B cell (primary cell): ENCODE results near the gene TPI1.

ENCODE experiments used
- CTCF ChIP-seq: fragments of 200-600 bp; IDR thresholded peaks from one replicate; pipeline ENCODE4 v1.8.0; 2022; ENCODE audit warnings: antibody characterized with exemption, mild to moderate bottlenecking
- EZH2 ChIP-seq: IDR thresholded peaks from 2 replicates; pipeline ENCODE4 v1.6.1; 2012; ENCODE audit warnings: borderline replicate concordance, low read depth, mild to moderate bottlenecking, moderate library complexity, low read length; ENCODE audit not compliant: insufficient read depth, poor library complexity, severe bottlenecking

DNA sequence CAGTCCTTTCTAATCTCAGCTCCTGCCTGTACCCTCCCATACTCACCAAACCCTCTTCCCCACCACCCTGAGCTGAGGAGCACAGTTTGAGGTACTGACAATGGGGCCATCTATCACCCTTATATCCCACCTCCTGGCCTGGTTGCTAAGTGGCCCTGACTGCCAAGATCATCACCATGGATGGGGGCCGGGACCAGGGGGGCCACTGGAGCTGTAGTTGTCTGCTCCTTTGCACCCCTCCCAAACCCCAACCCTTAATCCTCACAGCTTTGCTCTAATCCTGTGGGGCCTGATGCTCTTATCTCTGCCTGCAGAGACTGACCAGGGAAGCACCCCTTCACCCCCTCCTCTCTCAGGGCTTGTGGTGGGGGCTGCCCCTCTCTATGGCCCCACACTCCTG lies 27.0 kb upstream of the TPI1 start:
- no peak for TF ChIP-seq EZH2
- TF ChIP-seq CTCF: no peak
